Measurements from ENCODE around the gene UBXN7. TPM values are rescaled to one million over a fixed set of nuclear protein-coding genes. Genes with fewer than 3 reads are reported as not detected.
"Not testable (repeated sequence)": the region's sequence is repeated elsewhere in the genome, so short reads cannot be mapped to it uniquely, and the experiment has no call there.

Gene UBXN7
- total RNA-seq, 1 donor from 2014 or later, result 102 TPM

- DNase-seq (ENCODE audit: low spot score, unreplicated experiment), result no peak
- Mint-ChIP-seq H3K36me3 (ENCODE audit: insufficient read depth) (peaks cover 42% of the 10 kb centered on the region), H3K27ac (no peak overlapping the region), H3K27me3 (no peaks in the 10 kb centered on the region), H3K9me3 (ENCODE audit: low read depth) (peaks cover 15% of the 10 kb centered on the region), H3K4me3 (ENCODE audit: low read depth) (no peak overlapping the region), H3K4me1 (ENCODE audit: low read depth) (no peaks in the 10 kb centered on the region)
- no peak for TF ChIP-seq CTCF (IDR thresholded peaks at IDR 0.05; ENCODE audit: unreplicated experiment)
Measured at GRCh38 chr3:196378146-196378841, 53.9 kb downstream of the UBXN7 start.

GRCh38 chr3:196377321-196377720, 54.9 kb downstream of the UBXN7 start:
- Mint-ChIP-seq H3K36me3 (ENCODE audit: insufficient read depth) (peaks cover 35% of the 10 kb centered on the region), H3K27ac (no peak overlapping the region)
- TF ChIP-seq CTCF (IDR thresholded peaks at IDR 0.05; ENCODE audit: unreplicated experiment), result no peak

GRCh38 chr3:196365736-196366135, 66.5 kb downstream of the UBXN7 start:
- TF ChIP-seq CTCF (IDR thresholded peaks at IDR 0.05; ENCODE audit: unreplicated experiment), result no peak
- no peaks in the 10 kb centered on the region for H3K9me3 Mint-ChIP-seq (ENCODE audit: low read depth)
- no peak overlapping the region for H3K27ac Mint-ChIP-seq
- no peaks in the 10 kb centered on the region for H3K27me3 Mint-ChIP-seq
- no peaks in the 10 kb centered on the region for H3K4me1 Mint-ChIP-seq (ENCODE audit: low read depth)
- DNase-seq (ENCODE audit: low spot score, unreplicated experiment), result no peak
- no peak overlapping the region for H3K4me3 Mint-ChIP-seq (ENCODE audit: low read depth)
- peaks cover 23% of the 10 kb centered on the region for H3K36me3 Mint-ChIP-seq (ENCODE audit: insufficient read depth)

More at GRCh38 chr3:196377321-196377720, 54.9 kb downstream of the UBXN7 start:
- Mint-ChIP-seq H3K27me3 (no peaks in the 10 kb centered on the region), H3K4me3 (ENCODE audit: low read depth) (no peak overlapping the region), H3K4me1 (ENCODE audit: low read depth) (no peaks in the 10 kb centered on the region), H3K9me3 (ENCODE audit: low read depth) (peaks cover 10% of the 10 kb centered on the region)
- no peak for DNase-seq (ENCODE audit: low spot score, unreplicated experiment)

GRCh38 chr3:196360586-196360985, 71.6 kb downstream of the UBXN7 start:
- Mint-ChIP-seq H3K9me3 (ENCODE audit: low read depth) (no peaks in the 10 kb centered on the region), H3K27me3 (no peaks in the 10 kb centered on the region)

GRCh38 chr3:196358540-196358939, 73.7 kb downstream of the UBXN7 start:
- H3K4me3 Mint-ChIP-seq (ENCODE audit: low read depth); DNase-seq (ENCODE audit: low spot score, unreplicated experiment); H3K4me1 Mint-ChIP-seq (ENCODE audit: low read depth); H3K27me3 Mint-ChIP-seq; H3K9me3 Mint-ChIP-seq (ENCODE audit: low read depth); H3K27ac Mint-ChIP-seq: not testable (repeated sequence)
- peaks cover 52% of the 10 kb centered on the region for H3K36me3 Mint-ChIP-seq (ENCODE audit: insufficient read depth)

More at GRCh38 chr3:196360586-196360985, 71.6 kb downstream of the UBXN7 start:
- no peak for TF ChIP-seq CTCF (IDR thresholded peaks at IDR 0.05; ENCODE audit: unreplicated experiment)
- no peak for DNase-seq (ENCODE audit: low spot score, unreplicated experiment)
- H3K27ac Mint-ChIP-seq, result no peak overlapping the region
- no peak overlapping the region for H3K4me3 Mint-ChIP-seq (ENCODE audit: low read depth)
- peaks cover 39% of the 10 kb centered on the region for H3K36me3 Mint-ChIP-seq (ENCODE audit: insufficient read depth)
- no peaks in the 10 kb centered on the region for H3K4me1 Mint-ChIP-seq (ENCODE audit: low read depth)

GRCh38 chr3:196357905-196358304, 74.3 kb downstream of the UBXN7 start:
- Mint-ChIP-seq H3K4me1 (ENCODE audit: low read depth) (peaks cover 2% of the 10 kb centered on the region), H3K27ac (no peak overlapping the region), H3K27me3 (no peaks in the 10 kb centered on the region), H3K4me3 (ENCODE audit: low read depth) (no peak overlapping the region), H3K36me3 (ENCODE audit: insufficient read depth) (peaks cover 52% of the 10 kb centered on the region), H3K9me3 (ENCODE audit: low read depth) (no peaks in the 10 kb centered on the region)
- no peak for DNase-seq (ENCODE audit: low spot score, unreplicated experiment)
- TF ChIP-seq CTCF (IDR thresholded peaks at IDR 0.05; ENCODE audit: unreplicated experiment), result no peak
